ENCODE measurements around the gene SLC38A9. TPM values are rescaled to one million over a fixed set of nuclear protein-coding genes. Genes with fewer than 3 reads are reported as not detected.

Gene SLC38A9
- polyA plus RNA-seq, 1 donor (not counting 4 experiments of a cell fraction or from before 2014, with no cell fraction given): 43.3 TPM

DNA sequence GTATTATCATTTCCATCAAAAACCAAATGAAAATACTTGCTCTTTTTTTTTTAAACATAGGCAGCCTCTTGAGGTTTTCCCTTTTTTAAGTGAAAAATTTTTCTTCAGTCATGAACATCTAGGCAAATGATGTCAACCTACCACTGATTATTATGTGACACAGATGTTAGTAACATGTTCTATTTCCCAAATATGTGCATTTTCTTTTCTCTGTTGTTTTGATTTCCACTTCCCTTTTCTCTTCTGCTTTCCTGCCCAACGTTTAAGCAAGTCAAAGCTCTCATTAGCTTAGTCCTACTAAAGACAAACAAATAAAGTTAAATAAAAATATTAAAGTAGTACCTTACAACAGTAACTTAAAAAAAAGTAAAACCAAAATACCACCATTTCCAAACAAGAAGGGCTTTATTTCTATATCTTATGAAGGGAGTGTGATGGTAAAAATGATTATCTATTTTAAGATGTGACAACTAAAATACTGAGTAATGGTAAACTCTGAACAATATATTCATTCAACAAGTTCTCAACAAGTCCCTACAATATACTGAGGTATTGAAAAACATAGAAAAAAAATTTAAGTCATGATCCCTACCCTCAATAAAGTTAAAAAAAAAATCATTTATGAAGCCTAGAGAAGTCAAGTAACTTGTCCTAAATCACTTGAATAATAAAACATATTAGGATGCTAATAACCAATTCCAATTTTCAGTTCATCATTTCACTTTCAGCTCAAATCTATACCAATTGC is 9.4 kb downstream of the SLC38A9 start:
- Histone ChIP-seq H3K36me3 (ENCODE audit: control insufficient read depth in 2 of 2, extremely low read depth in 1 of 2, insufficient read depth in 2 of 2, low read length in 2 of 2) (no peaks in the 10 kb centered on the region), H3K4me1 (ENCODE audit: control insufficient read depth, extremely low read depth, insufficient read depth, low read length) (no peaks in the 10 kb centered on the region), H3K27ac (ENCODE audit: control insufficient read depth, insufficient read depth, low read length) (no peak overlapping the region), H3K9me3 (ENCODE audit: control insufficient read depth, low read depth, low read length) (no peaks in the 10 kb centered on the region), H3K9ac (ENCODE audit: control insufficient read depth, extremely low read depth, insufficient read depth, low read length) (no peak overlapping the region), H2AFZ (ENCODE audit: control insufficient read depth, low read length) (no peak overlapping the region), H3K4me3 (ENCODE audit: control insufficient read depth in 2 of 3, extremely low read depth in 1 of 3, insufficient read depth in 2 of 3, low read depth in 1 of 3, low read length in 3 of 3) (no peak overlapping the region), H3K4me2 (ENCODE audit: control insufficient read depth, extremely low read depth, insufficient read depth, low read depth, low read length) (no peak overlapping the region), H3K27me3 (ENCODE audit: control insufficient read depth, extremely low read depth, insufficient read depth, low read length) (no peaks in the 10 kb centered on the region), H3K79me2 (ENCODE audit: control insufficient read depth, insufficient read depth, low read length) (no peaks in the 10 kb centered on the region), H3K9me1 (ENCODE audit: control insufficient read depth, extremely low read depth, insufficient read depth, low read length) (no peaks in the 10 kb centered on the region), H4K20me1 (ENCODE audit: control insufficient read depth, extremely low read depth, insufficient read depth, low read length) (no peaks in the 10 kb centered on the region)
- no peak for TF ChIP-seq EZH2 (IDR thresholded peaks at IDR 0.05; ENCODE audit: low read length)
- no peak for FAIRE-seq
- dilution Hi-C loops (cut with MboI; ENCODE audit: extremely low pct_ligation_motif_present, low sequenced_read_pairs): no loop called here
- DNase-seq (ENCODE audit: low read depth, low spot score): no peak

DNA sequence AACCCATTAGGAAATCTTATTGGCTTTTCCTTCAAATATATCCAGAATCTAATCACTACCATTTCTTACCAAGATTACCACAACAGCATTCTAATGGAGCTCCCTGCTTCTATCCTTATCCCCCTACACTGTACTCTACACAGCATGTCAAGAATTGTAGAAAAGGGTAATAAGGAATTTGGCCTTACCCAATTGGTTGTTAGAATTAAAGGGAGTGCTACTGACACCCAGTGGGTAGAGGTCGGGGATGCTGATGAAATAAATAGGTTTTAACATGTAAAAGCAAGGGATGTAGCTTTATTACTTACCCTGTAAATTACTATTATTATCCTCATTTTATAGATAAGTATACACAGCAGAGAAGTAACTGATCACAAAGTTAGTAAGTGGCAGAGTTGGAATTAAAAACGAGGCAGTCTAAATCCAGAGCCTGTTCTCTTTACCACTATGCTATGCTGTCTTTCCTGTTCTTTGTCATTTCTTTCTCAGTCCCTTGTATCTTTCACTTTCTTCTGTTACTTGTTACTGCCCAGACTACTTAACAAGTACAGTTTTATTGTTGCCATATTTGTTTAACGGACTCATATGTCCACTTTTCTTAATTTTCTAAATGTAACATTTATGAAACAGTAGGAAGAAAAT is 10.5 kb downstream of the SLC38A9 start:
- H3K27ac ChIP-seq (ENCODE audit: control insufficient read depth, insufficient read depth, low read length): no peak overlapping the region
- H3K79me2 ChIP-seq (ENCODE audit: control insufficient read depth, insufficient read depth, low read length): no peaks in the 10 kb centered on the region
- TF ChIP-seq, protein P1, sequence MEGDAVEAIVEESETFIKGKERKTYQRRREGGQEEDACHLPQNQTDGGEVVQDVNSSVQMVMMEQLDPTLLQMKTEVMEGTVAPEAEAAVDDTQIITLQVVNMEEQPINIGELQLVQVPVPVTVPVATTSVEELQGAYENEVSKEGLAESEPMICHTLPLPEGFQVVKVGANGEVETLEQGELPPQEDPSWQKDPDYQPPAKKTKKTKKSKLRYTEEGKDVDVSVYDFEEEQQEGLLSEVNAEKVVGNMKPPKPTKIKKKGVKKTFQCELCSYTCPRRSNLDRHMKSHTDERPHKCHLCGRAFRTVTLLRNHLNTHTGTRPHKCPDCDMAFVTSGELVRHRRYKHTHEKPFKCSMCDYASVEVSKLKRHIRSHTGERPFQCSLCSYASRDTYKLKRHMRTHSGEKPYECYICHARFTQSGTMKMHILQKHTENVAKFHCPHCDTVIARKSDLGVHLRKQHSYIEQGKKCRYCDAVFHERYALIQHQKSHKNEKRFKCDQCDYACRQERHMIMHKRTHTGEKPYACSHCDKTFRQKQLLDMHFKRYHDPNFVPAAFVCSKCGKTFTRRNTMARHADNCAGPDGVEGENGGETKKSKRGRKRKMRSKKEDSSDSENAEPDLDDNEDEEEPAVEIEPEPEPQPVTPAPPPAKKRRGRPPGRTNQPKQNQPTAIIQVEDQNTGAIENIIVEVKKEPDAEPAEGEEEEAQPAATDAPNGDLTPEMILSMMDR (optimal IDR thresholded peaks at IDR 0.05 in 1 of 3, IDR thresholded peaks at IDR 0.05 in 1 of 3, conservative IDR thresholded peaks at IDR 0.05 in 1 of 3; ENCODE audit: extremely low read depth in 1 of 3, insufficient read depth in 2 of 3, low read length in 3 of 3): no peak
- no peak for TF ChIP-seq EZH2 (IDR thresholded peaks at IDR 0.05; ENCODE audit: low read length)
- no peak for DNase-seq (ENCODE audit: low read depth, low spot score)
- H4K20me1 ChIP-seq (ENCODE audit: control insufficient read depth, extremely low read depth, insufficient read depth, low read length): no peaks in the 10 kb centered on the region
- H3K4me1 ChIP-seq (ENCODE audit: control insufficient read depth, extremely low read depth, insufficient read depth, low read length): no peaks in the 10 kb centered on the region
- no peak overlapping the region for H3K4me2 ChIP-seq (ENCODE audit: control insufficient read depth, extremely low read depth, insufficient read depth, low read depth, low read length)
- no peak for FAIRE-seq
- H3K9me1 ChIP-seq (ENCODE audit: control insufficient read depth, extremely low read depth, insufficient read depth, low read length): no peaks in the 10 kb centered on the region
- H3K9ac ChIP-seq (ENCODE audit: control insufficient read depth, extremely low read depth, insufficient read depth, low read length): no peak overlapping the region
- no peaks in the 10 kb centered on the region for H3K27me3 ChIP-seq (ENCODE audit: control insufficient read depth, extremely low read depth, insufficient read depth, low read length)
- dilution Hi-C loops (cut with MboI; ENCODE audit: extremely low pct_ligation_motif_present, low sequenced_read_pairs): no loop called here
- no peaks in the 10 kb centered on the region for H3K36me3 ChIP-seq (ENCODE audit: control insufficient read depth in 2 of 2, extremely low read depth in 1 of 2, insufficient read depth in 2 of 2, low read length in 2 of 2)
- H3K9me3 ChIP-seq (ENCODE audit: control insufficient read depth, low read depth, low read length): no peaks in the 10 kb centered on the region
- H3K4me3 ChIP-seq (ENCODE audit: control insufficient read depth in 2 of 3, extremely low read depth in 1 of 3, insufficient read depth in 2 of 3, low read depth in 1 of 3, low read length in 3 of 3): no peak overlapping the region
- H2AFZ ChIP-seq (ENCODE audit: control insufficient read depth, low read length): no peak overlapping the region

All from keratinocyte (primary cell).